ENCODE measurements around the gene TULP3. TPM values are rescaled to one million over a fixed set of nuclear protein-coding genes. Genes with fewer than 3 reads are reported as not detected.

TULP3 gene
- total and polyA plus RNA-seq, 11 donors: 2.6 to 10.0 (median 5.3) TPM

DNA sequence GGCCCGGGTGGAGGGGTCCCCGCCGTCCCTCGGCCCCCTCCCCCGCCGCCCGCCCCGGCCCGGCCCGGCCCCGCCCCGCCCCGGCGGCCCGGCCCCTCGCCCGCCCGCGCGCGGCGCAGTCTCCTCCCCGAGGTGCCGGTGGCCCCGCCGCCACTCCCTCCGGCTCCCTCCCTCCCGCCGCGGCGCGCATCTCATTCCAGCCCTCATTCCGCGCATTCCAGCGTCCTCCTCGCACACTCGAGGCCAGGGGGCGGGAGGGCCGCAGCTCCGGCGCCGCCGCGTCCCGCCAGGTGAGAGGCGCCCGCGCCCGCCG, 68.5 kb downstream of the TULP3 start, which contains the start of gene TEAD4:
TEAD4 (plus strand) TSS at position 206 of the 313 bp plus-strand sequence.
- 0 to 1% (median 1%) methylated on average over 2 to 50 of the region's 50 CpGs; no CpG with 5 or more reads in 1 of the 4 donors for WGBS, 4 donors
- no peak for TF ChIP-seq POLR2A (IDR thresholded peaks at IDR 0.05)
- TF ChIP-seq, protein P1, sequence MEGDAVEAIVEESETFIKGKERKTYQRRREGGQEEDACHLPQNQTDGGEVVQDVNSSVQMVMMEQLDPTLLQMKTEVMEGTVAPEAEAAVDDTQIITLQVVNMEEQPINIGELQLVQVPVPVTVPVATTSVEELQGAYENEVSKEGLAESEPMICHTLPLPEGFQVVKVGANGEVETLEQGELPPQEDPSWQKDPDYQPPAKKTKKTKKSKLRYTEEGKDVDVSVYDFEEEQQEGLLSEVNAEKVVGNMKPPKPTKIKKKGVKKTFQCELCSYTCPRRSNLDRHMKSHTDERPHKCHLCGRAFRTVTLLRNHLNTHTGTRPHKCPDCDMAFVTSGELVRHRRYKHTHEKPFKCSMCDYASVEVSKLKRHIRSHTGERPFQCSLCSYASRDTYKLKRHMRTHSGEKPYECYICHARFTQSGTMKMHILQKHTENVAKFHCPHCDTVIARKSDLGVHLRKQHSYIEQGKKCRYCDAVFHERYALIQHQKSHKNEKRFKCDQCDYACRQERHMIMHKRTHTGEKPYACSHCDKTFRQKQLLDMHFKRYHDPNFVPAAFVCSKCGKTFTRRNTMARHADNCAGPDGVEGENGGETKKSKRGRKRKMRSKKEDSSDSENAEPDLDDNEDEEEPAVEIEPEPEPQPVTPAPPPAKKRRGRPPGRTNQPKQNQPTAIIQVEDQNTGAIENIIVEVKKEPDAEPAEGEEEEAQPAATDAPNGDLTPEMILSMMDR (IDR thresholded peaks at IDR 0.05): no peak
- intact Hi-C loops (cut with DNase I): loop anchor here in 1 of 10 donors (5.0 kb wide), 1 partner anchor 72 kb away; no protein-coding TSS in a partner anchor
- Histone ChIP-seq H3K9me3 (no peaks in the 10 kb centered on the region), H3K36me3 (no peaks in the 10 kb centered on the region), H3K4me1 (peaks cover 0 to 49% (median 18%) of the 10 kb centered on the region in 12 donors), H3K27me3 (peaks cover 0 to 25% (median 0%) of the 10 kb centered on the region in 9 donors), H3K27ac (peak within 1 kb of the TSS; percentile 79 to 94 (median 85)), H3K4me3 (peak within 1 kb of the TSS; percentile 39 to 86 (median 66))
- DNase-seq (peak; percentile 58 to 81 (median 73)), ATAC-seq (peak in 3 of 4 donors; percentile 28 to 61 (median 55))

DNA sequence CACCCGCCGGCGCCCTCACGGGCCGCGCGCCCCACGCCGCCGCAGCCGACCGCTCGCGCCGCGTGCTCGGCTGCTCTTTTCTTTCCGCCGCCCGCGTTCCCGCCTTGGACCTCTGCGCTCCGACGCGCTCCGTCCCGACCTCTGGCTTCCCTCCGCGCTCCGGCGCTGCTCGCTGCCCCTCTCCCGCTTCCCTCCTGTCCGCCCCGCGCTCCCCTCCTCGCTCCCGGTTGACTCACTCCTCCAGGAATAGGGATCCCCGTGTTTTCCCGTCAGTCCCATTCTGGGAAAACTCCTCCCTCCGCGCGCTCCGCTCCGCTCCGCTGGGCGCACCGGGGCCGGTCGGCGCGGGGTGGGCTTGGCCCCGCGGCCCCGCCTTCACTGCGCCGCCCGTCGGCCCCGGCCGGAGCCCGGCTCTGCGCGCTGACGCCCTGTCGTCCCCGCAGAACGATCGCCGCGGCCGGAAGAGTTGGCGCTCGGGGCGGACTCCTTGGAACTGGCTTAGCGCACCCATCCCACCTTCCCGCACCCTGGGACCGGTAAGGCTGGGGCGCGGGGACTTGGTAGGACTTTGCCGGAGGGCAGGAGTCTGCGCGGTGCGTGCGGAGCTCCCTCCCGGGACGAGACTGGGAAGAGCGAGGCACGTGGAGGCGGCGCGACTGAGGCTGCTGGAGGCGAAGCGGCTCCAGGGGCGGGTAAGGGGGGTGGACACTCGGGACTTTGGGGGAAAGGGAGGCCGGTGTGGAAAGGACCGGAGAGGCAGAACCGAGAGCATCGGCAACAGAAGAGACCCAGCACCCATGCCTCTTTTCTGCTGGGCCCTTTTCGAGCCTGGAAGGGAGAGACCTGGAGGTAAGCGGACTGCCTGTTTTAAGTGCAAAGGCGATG, 69.1 kb downstream of the TULP3 start:
- WGBS, 4 donors: 2 to 3% (median 2%) methylated on average over 52 to 104 of the region's 104 CpGs
- Histone ChIP-seq H3K9me3 (no peaks in the 10 kb centered on the region), H3K4me1 (peaks cover 0 to 51% (median 21%) of the 10 kb centered on the region in 12 donors), H3K4me3 (peak overlapping the region; percentile 39 to 86 (median 66)), H3K27me3 (peaks cover 0 to 25% (median 0%) of the 10 kb centered on the region in 9 donors), H3K36me3 (no peaks in the 10 kb centered on the region), H3K27ac (peak overlapping the region; percentile 79 to 94 (median 85))
- DNase-seq: peak; percentile 44 to 86 (median 70)
- intact Hi-C loops (cut with DNase I): loop anchor here in 8 of 10 donors (5.0 to 10.0 kb wide), 3 partner anchors 72 to 75 kb away; no protein-coding TSS in a partner anchor
- TF ChIP-seq, protein P1 (IDR thresholded peaks at IDR 0.05): peak in 2 of 12 donors; percentile 6 to 10
- peak in 1 of 2 donors; percentile 43 for TF ChIP-seq POLR2A (IDR thresholded peaks at IDR 0.05)
- ATAC-seq: peak in 3 of 4 donors; percentile 29 to 74 (median 68)

DNA sequence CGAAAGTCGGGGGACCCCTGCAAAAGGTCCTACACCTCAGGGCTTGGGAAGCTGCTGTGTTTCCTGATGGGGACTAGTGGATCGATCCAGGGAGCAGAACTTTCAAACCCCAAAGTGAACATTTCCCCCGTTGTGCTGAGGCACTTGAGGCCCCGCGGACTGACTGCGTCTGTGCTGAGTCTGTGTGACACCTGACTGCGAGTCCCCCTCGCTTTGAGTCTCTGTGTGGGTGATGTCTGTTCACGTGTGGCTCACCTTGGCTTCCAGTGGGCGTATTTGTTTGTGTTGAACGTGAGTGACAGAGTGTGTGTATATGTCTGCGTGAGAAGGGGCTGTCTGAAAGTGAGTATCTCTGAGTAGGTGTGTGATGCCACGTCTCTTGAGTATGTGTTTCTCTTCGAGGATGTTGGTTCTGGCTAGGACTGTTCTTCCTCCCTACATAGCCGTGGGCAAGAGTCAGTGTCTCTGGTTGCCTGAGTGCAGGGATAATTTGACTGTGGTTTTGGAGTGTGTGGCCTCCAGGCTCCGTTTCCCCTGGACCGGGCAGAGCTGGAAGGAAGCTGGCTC, 69.8 kb downstream of the TULP3 start:
- intact Hi-C loops (cut with DNase I): loop anchor here in 8 of 10 donors (5.0 to 10.0 kb wide), 2 partner anchors 72 to 74 kb away; no protein-coding TSS in a partner anchor
- peaks cover 0 to 25% (median 0%) of the 10 kb centered on the region in 9 donors for H3K27me3 ChIP-seq
- H3K4me1 ChIP-seq: peaks cover 0 to 52% (median 22%) of the 10 kb centered on the region in 12 donors
- peak overlapping the region; percentile 39 to 86 (median 66) for H3K4me3 ChIP-seq
- WGBS, 4 donors: 26 to 47% (median 27%) methylated on average over 10 to 18 of the region's 18 CpGs
- ATAC-seq (no peak), DNase-seq (no peak)
- no peaks in the 10 kb centered on the region for H3K9me3 ChIP-seq
- TF ChIP-seq, protein P1 (IDR thresholded peaks at IDR 0.05): no peak
- TF ChIP-seq POLR2A (IDR thresholded peaks at IDR 0.05): no peak
- peak overlapping the region; percentile 79 to 94 (median 85) for H3K27ac ChIP-seq
- H3K36me3 ChIP-seq: no peaks in the 10 kb centered on the region
